Hepatocyte (in vitro differentiated cells): ENCODE measurements around the gene MFF.

ENCODE experiments used
- CTCF ChIP-seq: fragments of 200-600 bp; sonication (generic); IDR thresholded peaks from 2 replicates; pipeline ENCODE4 v1.5.1; 2016; ENCODE audit warnings: antibody characterized with exemption, mild to moderate bottlenecking; ENCODE audit not compliant: poor library complexity
- EZH2 ChIP-seq: fragments of 200-600 bp; sonication (generic); IDR thresholded peaks from 2 replicates; pipeline ENCODE4 v1.6.1; 2016; ENCODE audit warnings: antibody characterized with exemption, mild to moderate bottlenecking, borderline replicate concordance
- EZH2phosphoT487 ChIP-seq: fragments of 200-600 bp; sonication (generic); IDR thresholded peaks from one replicate; pipeline ENCODE4 v1.6.1; 2018; ENCODE audit warnings: antibody characterized with exemption, mild to moderate bottlenecking, low read depth, moderate library complexity; ENCODE audit not compliant: unreplicated experiment, severe bottlenecking

- TF ChIP-seq CTCF (no peak), EZH2 (no peak), EZH2phosphoT487 (no peak)
Observed at GRCh38 chr2:227335713-227336112, 10.7 kb downstream of the MFF start.
